Naive B cell (primary cell): ENCODE data around the gene SLF1. TPM values are rescaled to one million over a fixed set of nuclear protein-coding genes. Genes with fewer than 3 reads are reported as not detected.

Experiments used
- ATAC-seq, 2 donors: fragments of 150-1000 bp; cut with Tn5 transposase; 2 replicates each; pipeline ENCODE4 v1.10.0; 2021; ENCODE audit warnings: low read depth in 2 of 2, mild to moderate bottlenecking in 2 of 2, moderate library complexity in 2 of 2
- DNase-seq: peaks from one replicate; pipeline ENCODE4 v3.0.0; 2022
- H3K27ac Mint-ChIP-seq, 6 donors: one replicate each; pipeline ENCODE4 v1.8.0; 2020 to 2022; ENCODE audit warnings: mild to moderate bottlenecking in 6 of 6, mixed read lengths in 6 of 6, moderate library complexity in 5 of 6, inconsistent platforms in 2 of 6
- H3K27me3 Mint-ChIP-seq, 3 donors: one replicate each; pipeline ENCODE4 v1.8.0; 2021 to 2022; ENCODE audit warnings: mixed read lengths in 3 of 3, mild to moderate bottlenecking in 1 of 3
- H3K36me3 Mint-ChIP-seq, 2 donors: one replicate each; pipeline ENCODE4 v1.8.0; 2020 to 2022; ENCODE audit warnings: mixed read lengths in 2 of 2, inconsistent platforms in 1 of 2, mild to moderate bottlenecking in 1 of 2
- H3K4me1 Mint-ChIP-seq, 3 donors: one replicate each; pipeline ENCODE4 v1.8.0; 2020 to 2022; ENCODE audit warnings: mixed read lengths in 3 of 3, inconsistent platforms in 1 of 3, mild to moderate bottlenecking in 1 of 3, moderate library complexity in 1 of 3
- H3K4me3 Mint-ChIP-seq, 8 donors: one replicate each; pipeline ENCODE4 v1.8.0; 2020 to 2022; ENCODE audit warnings: mild to moderate bottlenecking in 8 of 8, mixed read lengths in 8 of 8, moderate library complexity in 8 of 8, inconsistent platforms in 2 of 8
- H3K9me3 Mint-ChIP-seq, 7 donors: one replicate each; pipeline ENCODE4 v1.8.0; 2020 to 2022; ENCODE audit warnings: mixed read lengths in 7 of 7, mild to moderate bottlenecking in 5 of 7, inconsistent platforms in 2 of 7, moderate library complexity in 1 of 7
- polyA plus RNA-seq, 6 donors: library from polyadenylated mRNA; unstranded; fragments of 300-500 nt; fragmentation: Illumina TruSeq; gene quantifications; one replicate each; pipeline ENCODE4 v1.2.3, GENCODE V29; 2021; ENCODE audit warnings: low read depth in 6 of 6

SLF1 gene
- polyA plus RNA-seq, 6 donors from 2014 or later: 12.2 to 16.1 (median 13.6) TPM

- Mint-ChIP-seq H3K4me3 (no peak overlapping the region), H3K36me3 (no peaks in the 10 kb centered on the region), H3K27ac (peak overlapping the region in 1 of 6 donors; percentile 87), H3K9me3 (no peaks in the 10 kb centered on the region), H3K4me1 (peaks cover 11 to 12% (median 12%) of the 10 kb centered on the region in 3 donors), H3K27me3 (no peaks in the 10 kb centered on the region)
- ATAC-seq: no peak
- DNase-seq: no peak
These were observed 82.1 kb downstream of the SLF1 start for GRCh38 chr5:94700592-94700991.

- Mint-ChIP-seq H3K9me3 (no peaks in the 10 kb centered on the region), H3K27me3 (no peaks in the 10 kb centered on the region), H3K4me1 (peaks cover 11 to 12% (median 12%) of the 10 kb centered on the region in 3 donors), H3K4me3 (peak overlapping the region in 1 of 8 donors; percentile 9), H3K27ac (peak overlapping the region in 5 of 6 donors; percentile 20 to 86 (median 39)), H3K36me3 (no peaks in the 10 kb centered on the region)
- DNase-seq (peak; percentile 7), ATAC-seq (peak; percentile 68 to 80)
These were observed 84.3 kb downstream of the SLF1 start for GRCh38 chr5:94702729-94703128.

GRCh38 chr5:94705427-94705826 is 87.0 kb downstream of the SLF1 start:
- no peak overlapping the region for H3K27ac Mint-ChIP-seq
- peaks cover 0 to 15% of the 10 kb centered on the region in 2 donors for H3K36me3 Mint-ChIP-seq
- DNase-seq (no peak), ATAC-seq (no peak)
- no peaks in the 10 kb centered on the region for H3K27me3 Mint-ChIP-seq
- H3K4me1 Mint-ChIP-seq: peaks cover 11 to 12% (median 12%) of the 10 kb centered on the region in 3 donors
- no peak overlapping the region for H3K4me3 Mint-ChIP-seq
- H3K9me3 Mint-ChIP-seq: no peaks in the 10 kb centered on the region

DNA sequence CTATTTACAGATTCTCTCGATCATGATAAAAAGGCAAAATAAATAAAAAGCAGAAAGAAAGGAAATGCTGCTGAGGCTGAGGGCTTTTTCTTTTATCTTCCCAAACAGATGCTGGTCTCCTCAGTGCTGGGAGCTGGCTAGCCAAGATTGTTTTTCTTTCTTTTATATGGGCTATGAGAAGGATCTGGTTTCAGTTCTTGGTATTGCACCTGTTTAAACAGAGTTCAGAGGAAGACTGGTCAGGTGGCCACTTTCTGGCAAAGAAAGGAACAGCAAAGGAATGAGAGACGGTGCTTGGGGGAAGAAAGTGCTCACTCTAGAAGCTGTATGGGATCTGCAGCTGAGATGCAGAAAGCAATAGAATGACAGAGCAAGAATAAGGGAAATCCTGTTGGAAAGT is 88.9 kb downstream of the SLF1 start:
- no peaks in the 10 kb centered on the region for H3K9me3 Mint-ChIP-seq
- ATAC-seq: no peak
- no peak overlapping the region for H3K27ac Mint-ChIP-seq
- no peaks in the 10 kb centered on the region for H3K27me3 Mint-ChIP-seq
- DNase-seq: no peak
- H3K4me1 Mint-ChIP-seq: peaks cover 6 to 10% (median 8%) of the 10 kb centered on the region in 3 donors
- H3K36me3 Mint-ChIP-seq: peaks cover 5 to 24% of the 10 kb centered on the region in 2 donors
- peak overlapping the region in 1 of 8 donors; percentile 44 for H3K4me3 Mint-ChIP-seq

DNA sequence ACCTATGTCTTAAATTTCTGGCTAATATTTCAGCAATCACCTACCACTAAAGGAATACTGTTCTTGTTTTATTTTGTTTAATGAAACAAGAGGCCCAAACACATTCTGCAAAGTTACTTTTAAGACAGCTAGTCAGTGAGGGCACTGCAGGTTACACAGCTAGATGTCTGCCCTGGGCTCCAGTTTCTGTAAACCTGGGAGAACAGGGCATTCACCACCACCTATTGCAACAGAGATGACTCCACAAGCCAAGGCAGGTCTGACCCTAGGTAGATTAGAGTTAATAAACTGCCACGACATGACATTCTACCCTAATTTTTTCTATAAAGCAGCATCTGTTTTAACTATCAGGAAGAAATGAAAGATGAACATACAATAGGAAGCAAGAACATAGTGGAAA is 90.8 kb downstream of the SLF1 start:
- peaks cover 5 to 37% of the 10 kb centered on the region in 2 donors for H3K36me3 Mint-ChIP-seq
- H3K27ac Mint-ChIP-seq: no peak overlapping the region
- H3K4me1 Mint-ChIP-seq: no peaks in the 10 kb centered on the region
- no peak for ATAC-seq
- DNase-seq: no peak
- H3K27me3 Mint-ChIP-seq: no peaks in the 10 kb centered on the region
- H3K9me3 Mint-ChIP-seq: no peaks in the 10 kb centered on the region
- H3K4me3 Mint-ChIP-seq: no peak overlapping the region

DNA sequence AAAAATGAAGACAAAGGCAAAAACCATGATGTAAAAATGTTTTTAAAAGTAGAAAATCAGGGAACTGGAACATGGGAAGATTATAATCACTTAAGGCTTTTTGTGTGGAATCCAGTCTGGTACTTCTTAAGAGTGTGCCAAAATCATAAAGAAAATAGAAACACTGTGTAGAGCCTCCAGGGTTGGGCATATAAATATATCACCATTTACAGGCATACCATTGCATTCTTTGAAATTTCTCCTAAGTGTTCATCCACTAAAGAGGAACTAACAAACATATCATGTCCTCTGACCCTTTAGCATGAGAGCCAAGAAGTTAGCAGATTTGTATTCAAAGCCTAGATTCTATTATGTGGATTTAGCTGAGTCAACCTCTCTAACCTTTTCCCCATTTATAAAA is 93.3 kb downstream of the SLF1 start:
- no peaks in the 10 kb centered on the region for H3K27me3 Mint-ChIP-seq
- H3K4me3 Mint-ChIP-seq: no peak overlapping the region
- H3K4me1 Mint-ChIP-seq: no peaks in the 10 kb centered on the region
- DNase-seq (no peak), ATAC-seq (no peak)
- no peaks in the 10 kb centered on the region for H3K9me3 Mint-ChIP-seq
- H3K27ac Mint-ChIP-seq: peak overlapping the region in 1 of 6 donors; percentile 94
- H3K36me3 Mint-ChIP-seq: peaks cover 5 to 37% of the 10 kb centered on the region in 2 donors

- Mint-ChIP-seq H3K4me3 (no peak overlapping the region), H3K27me3 (no peaks in the 10 kb centered on the region), H3K9me3 (peaks cover 0 to 6% (median 0%) of the 10 kb centered on the region in 7 donors), H3K27ac (no peak overlapping the region), H3K36me3 (peaks cover 5 to 22% of the 10 kb centered on the region in 2 donors), H3K4me1 (no peaks in the 10 kb centered on the region)
- ATAC-seq: no peak
- no peak for DNase-seq
These were observed 97.3 kb downstream of the SLF1 start for GRCh38 chr5:94715768-94716167.

DNA sequence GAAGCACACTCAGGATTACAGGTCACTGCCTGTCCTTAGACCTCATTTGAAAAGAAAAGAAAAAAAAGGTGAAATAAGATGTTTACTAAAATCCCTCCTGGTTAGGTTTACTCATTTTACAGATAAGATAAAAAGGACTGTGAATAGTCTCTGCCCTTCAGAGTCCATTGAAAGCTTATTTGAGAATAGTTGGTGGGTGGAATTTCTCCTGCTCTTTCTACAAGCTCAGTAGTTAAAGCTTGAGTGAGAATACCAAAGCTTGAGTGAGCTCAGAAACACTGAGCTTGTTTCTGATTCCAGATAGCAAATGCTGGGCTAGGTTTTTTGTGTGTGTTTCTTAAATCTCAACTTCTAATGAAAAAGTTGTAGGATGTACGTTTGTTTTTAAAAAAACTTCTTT is 106.7 kb downstream of the SLF1 start:
- Mint-ChIP-seq H3K4me1 (no peaks in the 10 kb centered on the region), H3K36me3 (no peaks in the 10 kb centered on the region), H3K4me3 (no peak overlapping the region), H3K27me3 (no peaks in the 10 kb centered on the region), H3K27ac (no peak overlapping the region), H3K9me3 (no peaks in the 10 kb centered on the region)
- no peak for ATAC-seq
- DNase-seq: no peak

DNA sequence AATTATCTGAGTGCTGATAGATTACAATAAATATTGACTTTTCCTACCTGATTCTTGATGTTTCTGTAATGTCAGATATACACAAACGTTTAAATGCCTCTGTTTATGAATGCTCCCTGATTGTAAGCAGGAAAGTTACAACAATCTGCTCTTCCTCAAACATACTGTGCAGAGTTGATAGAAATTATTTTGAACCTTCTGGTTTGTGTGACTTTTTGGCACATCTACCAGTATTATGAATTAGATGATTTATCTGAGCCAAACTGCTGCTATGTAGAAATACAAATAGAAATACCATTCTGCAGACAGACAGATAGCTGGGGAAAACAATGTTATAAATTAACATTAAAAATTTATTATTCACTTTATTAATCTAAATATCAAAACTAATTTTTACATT is 113.0 kb downstream of the SLF1 start:
- Mint-ChIP-seq H3K4me3 (no peak overlapping the region), H3K36me3 (no peaks in the 10 kb centered on the region), H3K9me3 (no peaks in the 10 kb centered on the region), H3K27ac (no peak overlapping the region), H3K4me1 (no peaks in the 10 kb centered on the region), H3K27me3 (no peaks in the 10 kb centered on the region)
- ATAC-seq (no peak), DNase-seq (no peak)

DNA sequence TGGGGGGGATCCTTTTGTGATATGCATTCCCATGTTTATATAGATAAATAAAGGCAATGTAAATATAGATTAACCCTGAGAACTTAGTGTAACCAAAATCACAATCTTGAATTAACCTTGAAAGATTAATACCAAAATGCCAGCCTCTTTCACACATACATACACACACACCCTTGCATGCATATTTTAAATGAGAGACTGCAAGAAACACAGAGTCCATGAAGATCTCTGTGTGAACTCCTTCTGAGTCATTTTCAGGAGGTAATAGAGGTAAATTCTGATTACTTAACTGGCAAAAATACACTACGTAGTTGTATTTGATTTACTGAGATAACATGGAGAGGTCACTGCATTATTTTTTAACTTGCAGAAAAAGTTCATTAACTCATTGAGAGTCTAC is 118.0 kb downstream of the SLF1 start:
- H3K4me3 Mint-ChIP-seq: no peak overlapping the region
- no peaks in the 10 kb centered on the region for H3K36me3 Mint-ChIP-seq
- H3K9me3 Mint-ChIP-seq: no peaks in the 10 kb centered on the region
- ATAC-seq (no peak), DNase-seq (no peak)
- H3K27ac Mint-ChIP-seq: peak overlapping the region in 1 of 6 donors; percentile 44
- peaks cover 0 to 3% (median 0%) of the 10 kb centered on the region in 3 donors for H3K4me1 Mint-ChIP-seq
- H3K27me3 Mint-ChIP-seq: no peaks in the 10 kb centered on the region

DNA sequence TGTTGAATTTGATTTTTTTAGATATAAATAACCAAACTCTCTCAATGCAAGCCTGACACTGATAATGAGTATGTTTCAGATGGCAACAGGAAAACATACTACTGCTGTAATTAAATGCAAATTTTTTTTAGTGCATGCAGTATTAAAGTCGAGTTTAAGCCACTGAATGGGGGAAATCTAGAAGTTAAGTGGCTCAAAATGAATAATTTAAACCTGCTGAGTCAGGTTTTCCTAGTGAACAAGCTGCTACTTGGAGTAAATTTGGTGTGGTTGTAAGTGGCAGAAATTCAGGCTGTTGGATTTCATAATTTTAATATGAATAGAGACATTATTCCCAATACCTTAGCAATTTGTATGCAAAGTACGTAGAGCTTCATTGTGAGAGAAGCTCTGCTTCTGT is 121.8 kb downstream of the SLF1 start:
- no peak for DNase-seq
- H3K4me1 Mint-ChIP-seq: peaks cover 0 to 6% (median 5%) of the 10 kb centered on the region in 3 donors
- no peak overlapping the region for H3K27ac Mint-ChIP-seq
- no peaks in the 10 kb centered on the region for H3K9me3 Mint-ChIP-seq
- H3K36me3 Mint-ChIP-seq: no peaks in the 10 kb centered on the region
- no peak for ATAC-seq
- H3K4me3 Mint-ChIP-seq: no peak overlapping the region
- no peaks in the 10 kb centered on the region for H3K27me3 Mint-ChIP-seq

GRCh38 chr5:94742852-94743251 is 124.4 kb downstream of the SLF1 start:
- H3K4me1 Mint-ChIP-seq: peaks cover 8 to 26% (median 22%) of the 10 kb centered on the region in 3 donors
- H3K36me3 Mint-ChIP-seq: no peaks in the 10 kb centered on the region
- H3K4me3 Mint-ChIP-seq: no peak overlapping the region
- no peak for ATAC-seq
- no peaks in the 10 kb centered on the region for H3K9me3 Mint-ChIP-seq
- H3K27ac Mint-ChIP-seq: peak overlapping the region in 1 of 6 donors; percentile 8
- DNase-seq: no peak
- H3K27me3 Mint-ChIP-seq: no peaks in the 10 kb centered on the region

DNA sequence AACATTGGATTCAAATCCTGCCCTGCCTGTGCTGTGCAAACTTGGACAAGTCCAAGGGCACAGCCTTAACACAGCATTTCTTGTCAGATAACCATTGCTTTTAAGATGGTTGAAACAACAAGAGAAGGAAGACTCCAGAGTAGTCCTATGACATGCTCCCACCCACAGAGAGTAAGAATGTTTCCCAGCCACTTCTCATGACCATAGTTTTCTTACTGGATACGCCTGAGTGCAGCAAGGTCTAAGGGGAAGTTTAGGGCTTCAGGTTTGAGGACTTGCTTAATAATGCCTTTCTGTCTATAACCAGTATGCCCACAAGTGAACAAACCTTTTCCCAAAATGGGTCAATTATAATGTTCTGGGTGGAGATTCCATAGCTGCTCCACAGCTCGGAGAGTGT is 126.4 kb downstream of the SLF1 start:
- no peak for ATAC-seq

GRCh38 chr5:94745786-94746730 is 127.6 kb downstream of the SLF1 start:
- peak; percentile 36 to 51 for ATAC-seq
- Mint-ChIP-seq H3K27me3 (no peaks in the 10 kb centered on the region), H3K4me3 (peak overlapping the region in 2 of 8 donors; percentile 22 to 48), H3K4me1 (peaks cover 8 to 34% (median 29%) of the 10 kb centered on the region in 3 donors), H3K36me3 (no peaks in the 10 kb centered on the region), H3K9me3 (no peaks in the 10 kb centered on the region), H3K27ac (peak overlapping the region in 3 of 6 donors; percentile 21 to 82 (median 64))
- no peak for DNase-seq

More for the DNA sequence above, 126.4 kb downstream of the SLF1 start:
- peaks cover 8 to 34% (median 29%) of the 10 kb centered on the region in 3 donors for H3K4me1 Mint-ChIP-seq
- no peaks in the 10 kb centered on the region for H3K9me3 Mint-ChIP-seq
- no peak for DNase-seq
- peak overlapping the region in 1 of 8 donors; percentile 6 for H3K4me3 Mint-ChIP-seq
- no peaks in the 10 kb centered on the region for H3K27me3 Mint-ChIP-seq
- H3K27ac Mint-ChIP-seq: no peak overlapping the region
- no peaks in the 10 kb centered on the region for H3K36me3 Mint-ChIP-seq
